GM19328 (cell line): Measurements from ENCODE around the gene CCL17.
"Not testable (repeated sequence)": the region's sequence is repeated elsewhere in the genome, so short reads cannot be mapped to it uniquely, and the experiment has no call there.

Experiments
- ATAC-seq: cut with Tn5 transposase; IDR thresholded peaks from one replicate; pipeline ENCODE4 v1.9.1; 2021; ENCODE audit warnings: mild to moderate bottlenecking, moderate library complexity; ENCODE audit not compliant: unreplicated experiment

Gene CCL17

GRCh38 chr16:57395026-57395425 is 9.5 kb upstream of the CCL17 start:
- ATAC-seq, result no peak

GRCh38 chr16:57396786-57397185 is 7.8 kb upstream of the CCL17 start:
- ATAC-seq, result no peak

GRCh38 chr16:57397493-57397892 is 7.1 kb upstream of the CCL17 start:
- ATAC-seq, result not testable (repeated sequence)

- ATAC-seq, result no peak
These were observed 2.5 kb upstream of the CCL17 start for GRCh38 chr16:57401943-57402640.

GRCh38 chr16:57405097-57405496 is 530 bp downstream of the CCL17 start:
- no peak for ATAC-seq

GRCh38 chr16:57406881-57407280 is 2.3 kb downstream of the CCL17 start:
- no peak for ATAC-seq

GRCh38 chr16:57407521-57408353 is 3.2 kb downstream of the CCL17 start:
- ATAC-seq, result no peak

GRCh38 chr16:57409065-57409464 is 4.5 kb downstream of the CCL17 start:
- no peak for ATAC-seq

GRCh38 chr16:57409870-57410587 is 5.5 kb downstream of the CCL17 start:
- no peak for ATAC-seq

- no peak for ATAC-seq
These were observed 6.9 kb downstream of the CCL17 start for GRCh38 chr16:57411362-57411976.

- no peak for ATAC-seq
These were observed 8.0 kb downstream of the CCL17 start for GRCh38 chr16:57412584-57412983.

- ATAC-seq, result peak; percentile 66
These were observed 8.7 kb downstream of the CCL17 start for GRCh38 chr16:57413301-57413730.

- ATAC-seq, result no peak
These were observed 9.2 kb downstream of the CCL17 start for GRCh38 chr16:57413733-57414132.

- no peak for ATAC-seq
These were observed 11.5 kb downstream of the CCL17 start for GRCh38 chr16:57416084-57416483.

- no peak for ATAC-seq
These were observed 14.9 kb downstream of the CCL17 start for GRCh38 chr16:57419506-57419905.

- no peak for ATAC-seq
These were observed 17.7 kb downstream of the CCL17 start for GRCh38 chr16:57422026-57422944.

GRCh38 chr16:57423152-57423551 is 18.6 kb downstream of the CCL17 start:
- ATAC-seq, result no peak

GRCh38 chr16:57424583-57424982 is 20.0 kb downstream of the CCL17 start:
- no peak for ATAC-seq

- ATAC-seq, result no peak
These were observed 21.8 kb downstream of the CCL17 start for GRCh38 chr16:57426356-57426755.

GRCh38 chr16:57427307-57427706 is 22.7 kb downstream of the CCL17 start:
- no peak for ATAC-seq
